Nephron (organoid): Measurements from ENCODE around the gene TCP1.
A peak's percentile ranks its signal among the peaks of the same experiment; 100 is the strongest.

ENCODE experiments used
- H3K27ac Mint-ChIP-seq, 3 experiments: 2 replicates each; pipeline ENCODE4 v1.8.0; 2020; ENCODE audit warnings: mixed read lengths in 3 of 3, mild to moderate bottlenecking in 2 of 3, moderate library complexity in 1 of 3
- H3K27me3 Mint-ChIP-seq: 2 replicates; pipeline ENCODE4 v1.8.0; 2021; ENCODE audit warnings: low read depth, mild to moderate bottlenecking, moderate library complexity, mixed read lengths
- H3K36me3 Mint-ChIP-seq: 2 replicates; pipeline ENCODE4 v1.8.0; 2020; ENCODE audit warnings: low read depth, mixed read lengths
- H3K4me1 Mint-ChIP-seq: 2 replicates; pipeline ENCODE4 v1.8.0; 2020; ENCODE audit warnings: mixed read lengths
- H3K4me3 Mint-ChIP-seq, 3 experiments: 2 replicates each; pipeline ENCODE4 v1.8.0; 2020; ENCODE audit warnings: mild to moderate bottlenecking in 3 of 3, mixed read lengths in 3 of 3, moderate library complexity in 2 of 3
- H3K9me3 Mint-ChIP-seq: 2 replicates; pipeline ENCODE4 v1.8.0; 2020; ENCODE audit warnings: mixed read lengths
- TF ChIP-seq, protein P1 (sequence below), 3 experiments: fragments of 200-600 bp; sonication (generic); IDR thresholded peaks; one replicate each; pipeline ENCODE4 v1.5.0; 2021; ENCODE audit warnings: antibody characterized with exemption in 3 of 3; ENCODE audit not compliant: unreplicated experiment in 3 of 3

Gene TCP1

DNA sequence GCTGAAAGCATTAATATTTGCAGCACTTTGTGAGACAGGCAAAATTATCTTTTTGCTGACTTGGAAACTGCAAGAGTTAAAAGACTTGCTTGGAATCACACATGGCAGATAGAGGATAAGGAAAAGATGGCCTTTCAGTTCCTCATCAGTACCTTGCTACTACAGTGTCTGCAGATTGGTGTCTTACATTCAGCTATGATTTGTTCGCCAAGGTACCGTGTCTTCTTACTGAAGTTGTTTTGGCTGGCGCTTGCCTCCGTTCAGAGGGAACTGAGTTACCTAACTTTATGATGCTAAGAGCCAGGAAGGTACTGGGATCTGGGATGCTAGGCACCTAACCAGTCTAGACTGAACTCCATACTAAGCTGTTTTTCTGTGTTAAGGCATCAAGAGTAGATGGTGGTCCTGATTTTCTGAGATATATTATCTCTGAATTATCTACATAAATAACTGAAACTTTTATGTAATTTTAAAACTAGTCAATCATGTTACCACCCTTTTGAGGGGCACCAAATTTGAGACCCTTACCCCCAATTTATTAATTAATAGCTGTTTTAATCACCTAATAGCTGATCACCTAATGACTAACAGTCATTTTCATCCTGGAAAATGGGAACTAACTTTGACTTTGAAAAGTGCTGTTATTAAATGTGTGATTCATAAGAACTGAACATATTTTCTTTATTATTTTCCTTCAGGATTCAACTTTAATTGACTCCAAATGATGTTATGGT lies 59.6 kb downstream of the TCP1 start:
- TF ChIP-seq, protein P1, sequence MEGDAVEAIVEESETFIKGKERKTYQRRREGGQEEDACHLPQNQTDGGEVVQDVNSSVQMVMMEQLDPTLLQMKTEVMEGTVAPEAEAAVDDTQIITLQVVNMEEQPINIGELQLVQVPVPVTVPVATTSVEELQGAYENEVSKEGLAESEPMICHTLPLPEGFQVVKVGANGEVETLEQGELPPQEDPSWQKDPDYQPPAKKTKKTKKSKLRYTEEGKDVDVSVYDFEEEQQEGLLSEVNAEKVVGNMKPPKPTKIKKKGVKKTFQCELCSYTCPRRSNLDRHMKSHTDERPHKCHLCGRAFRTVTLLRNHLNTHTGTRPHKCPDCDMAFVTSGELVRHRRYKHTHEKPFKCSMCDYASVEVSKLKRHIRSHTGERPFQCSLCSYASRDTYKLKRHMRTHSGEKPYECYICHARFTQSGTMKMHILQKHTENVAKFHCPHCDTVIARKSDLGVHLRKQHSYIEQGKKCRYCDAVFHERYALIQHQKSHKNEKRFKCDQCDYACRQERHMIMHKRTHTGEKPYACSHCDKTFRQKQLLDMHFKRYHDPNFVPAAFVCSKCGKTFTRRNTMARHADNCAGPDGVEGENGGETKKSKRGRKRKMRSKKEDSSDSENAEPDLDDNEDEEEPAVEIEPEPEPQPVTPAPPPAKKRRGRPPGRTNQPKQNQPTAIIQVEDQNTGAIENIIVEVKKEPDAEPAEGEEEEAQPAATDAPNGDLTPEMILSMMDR (IDR thresholded peaks at IDR 0.05; ENCODE audit: unreplicated experiment in 3 of 3), result no peak
- Mint-ChIP-seq H3K36me3 (peaks cover 19% of the 10 kb centered on the region), H3K4me1 (peaks cover 36% of the 10 kb centered on the region), H3K9me3 (no peaks in the 10 kb centered on the region), H3K4me3 (peak overlapping the region; percentile 89 to 97 (median 94)), H3K27ac (peak overlapping the region; percentile 96 to 98 (median 98)), H3K27me3 (no peaks in the 10 kb centered on the region)

GRCh38 chr6:159728531-159728964 lies 60.9 kb downstream of the TCP1 start:
- Mint-ChIP-seq H3K4me3 (peak overlapping the region; percentile 89 to 97 (median 94)), H3K27ac (peak overlapping the region; percentile 96 to 98 (median 98)), H3K36me3 (peaks cover 27% of the 10 kb centered on the region), H3K4me1 (peaks cover 36% of the 10 kb centered on the region), H3K27me3 (no peaks in the 10 kb centered on the region), H3K9me3 (no peaks in the 10 kb centered on the region)
- TF ChIP-seq, protein P1 (IDR thresholded peaks at IDR 0.05; ENCODE audit: unreplicated experiment in 3 of 3), result no peak
